ENCODE measurements around the gene OR6M1.

The OR6M1 gene

GRCh38 chr11:123775289-123775688 is 30.9 kb downstream of the OR6M1 start:
- DNase-seq: no peak

GRCh38 chr11:123773959-123774358 is 32.2 kb downstream of the OR6M1 start:
- DNase-seq: no peak

- DNase-seq: no peak
Measured at GRCh38 chr11:123773026-123773425, 33.1 kb downstream of the OR6M1 start.

GRCh38 chr11:123771664-123772063 is 34.5 kb downstream of the OR6M1 start:
- DNase-seq: no peak

GRCh38 chr11:123770712-123771111 is 35.4 kb downstream of the OR6M1 start:
- DNase-seq: no peak

GRCh38 chr11:123765601-123766000 is 40.5 kb downstream of the OR6M1 start:
- no peak for DNase-seq

GRCh38 chr11:123762422-123762821 is 43.7 kb downstream of the OR6M1 start:
- no peak for DNase-seq

GRCh38 chr11:123760894-123761293 is 45.3 kb downstream of the OR6M1 start:
- DNase-seq: no peak

- DNase-seq: no peak
Measured at GRCh38 chr11:123757976-123758375, 48.2 kb downstream of the OR6M1 start.

- no peak for DNase-seq
Measured at GRCh38 chr11:123755813-123756212, 50.3 kb downstream of the OR6M1 start.
